Frontal cortex (tissue), 4 donors: ENCODE measurements around the gene KATNB1. TPM values are rescaled to one million over a fixed set of nuclear protein-coding genes. Genes with fewer than 3 reads are reported as not detected.
A peak's percentile ranks its signal among the peaks of the same experiment; 100 is the strongest.
"Not testable (repeated sequence)": the region's sequence is repeated elsewhere in the genome, so short reads cannot be mapped to it uniquely, and the experiment has no call there.

Experiments used
- DNase-seq, 2 donors: peaks; one replicate each; pipeline ENCODE4 v3.0.0; 2012; ENCODE audit warnings: low spot score in 2 of 2
- FAIRE-seq: peaks from 2 replicates; lab custom pipeline; 2012; peaks lifted over from hg19 to GRCh38; lab: Jason Lieb, UNC
- total RNA-seq: library from RNA; depleted of rRNA; stranded (reverse); fragments of >200 nt; gene quantifications from one replicate; pipeline ENCODE4 v1.2.3, GENCODE V29; 2014
- donor health status: control.
- donor health status: control.
- donor health status: control.

KATNB1 gene
- total RNA-seq, 1 donor from 2014 or later: 34.6 TPM

DNA sequence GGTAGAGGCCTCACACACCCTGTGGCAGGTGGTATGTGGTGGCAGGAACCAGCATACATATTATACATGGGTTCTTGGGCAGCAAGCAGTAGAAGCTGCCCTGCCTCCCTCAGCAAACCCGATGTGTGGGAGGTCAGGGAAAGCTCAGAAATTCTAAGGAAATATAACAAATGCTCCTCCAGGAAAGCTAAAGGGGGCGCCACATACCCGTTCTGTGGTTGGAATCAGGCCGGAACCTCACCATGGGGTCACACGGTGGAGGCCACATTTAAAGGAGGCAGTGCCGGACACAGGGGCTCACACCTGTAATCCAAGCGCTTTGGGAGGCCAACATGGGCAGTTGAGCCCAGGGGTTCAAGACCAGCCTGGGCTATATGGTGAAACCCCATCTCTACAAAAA is 12.4 kb upstream of the KATNB1 start:
- DNase-seq: no peak
- no peak for FAIRE-seq

DNA sequence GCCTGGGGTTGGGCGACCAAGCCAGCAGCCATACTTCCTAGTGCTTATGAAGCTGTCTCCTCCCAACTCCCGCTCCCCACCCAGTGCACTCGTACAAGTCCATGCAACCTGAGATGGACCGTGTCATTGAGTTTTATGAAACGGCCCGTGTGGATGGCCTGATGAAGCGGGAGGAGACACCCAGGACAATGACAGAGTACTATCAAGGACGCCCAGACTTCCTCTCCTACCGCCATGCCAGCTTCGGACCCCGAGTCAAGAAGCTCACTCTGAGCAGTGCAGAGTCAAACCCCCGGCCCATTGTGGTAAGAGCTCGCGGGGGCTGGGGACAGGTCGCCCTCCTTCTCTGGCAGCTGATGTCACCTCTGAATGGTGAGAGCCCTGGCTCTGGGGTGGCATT is 11.0 kb upstream of the KATNB1 start:
- DNase-seq (no peak), FAIRE-seq (no peak)

DNA sequence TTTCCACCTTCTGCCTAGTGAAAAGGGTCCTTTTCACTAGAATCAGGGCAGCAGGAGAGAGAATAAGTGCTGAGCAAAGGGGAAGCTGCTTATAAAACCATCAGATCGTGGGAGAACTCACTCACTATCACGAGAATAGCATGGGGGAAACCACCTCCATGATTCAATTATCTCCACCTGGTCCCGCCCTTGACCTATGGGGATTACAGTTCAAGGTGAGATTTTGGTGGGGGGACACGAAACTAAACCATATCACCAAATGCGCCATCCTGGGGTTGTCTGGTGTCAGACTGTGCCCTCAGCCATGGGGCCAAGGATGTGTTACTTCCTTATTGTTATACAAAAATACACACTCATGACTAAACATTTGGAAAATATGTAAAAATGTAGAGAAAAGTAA is 10.4 kb upstream of the KATNB1 start:
- no peak for FAIRE-seq
- no peak for DNase-seq

DNA sequence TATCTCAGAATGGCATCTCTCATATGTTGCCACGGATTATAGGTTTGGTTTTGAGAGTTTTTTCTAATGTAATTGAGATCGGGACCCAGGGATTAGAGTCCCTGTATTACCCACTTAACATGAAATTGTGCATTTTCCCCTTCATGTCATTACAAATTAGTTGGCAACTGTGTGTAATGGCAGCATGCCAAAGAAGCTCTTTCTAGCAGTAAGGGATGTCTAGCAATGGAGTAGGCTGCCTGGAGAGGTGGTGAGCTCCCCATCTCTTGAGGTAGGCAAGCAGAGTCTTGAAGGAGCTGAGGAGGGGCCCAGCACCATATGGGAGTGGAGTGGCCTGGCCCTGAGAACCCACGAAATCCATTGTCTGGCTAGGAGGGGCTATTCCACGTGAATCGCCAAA is 10.0 kb upstream of the KATNB1 start:
- FAIRE-seq: no peak
- DNase-seq: no peak

DNA sequence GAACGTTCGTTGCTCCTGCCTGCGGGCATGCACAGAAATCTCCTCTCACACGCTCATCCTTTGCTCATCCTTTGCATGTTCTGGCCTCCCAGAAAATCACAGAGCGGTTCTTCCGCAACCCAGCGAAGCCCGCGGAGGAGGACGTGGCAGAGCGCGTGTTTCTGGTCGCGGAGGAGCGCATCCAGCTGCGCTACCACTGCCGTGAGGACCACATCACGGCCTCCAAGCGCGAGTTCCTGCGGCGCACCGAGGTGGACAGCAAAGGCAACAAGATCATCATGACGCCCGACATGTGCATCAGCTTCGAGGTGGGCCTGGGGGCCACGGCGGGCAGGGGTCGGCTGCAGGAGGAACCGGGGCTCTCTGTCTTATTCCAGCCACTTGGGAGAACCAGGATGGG is 9.6 kb upstream of the KATNB1 start:
- FAIRE-seq: no peak

DNA sequence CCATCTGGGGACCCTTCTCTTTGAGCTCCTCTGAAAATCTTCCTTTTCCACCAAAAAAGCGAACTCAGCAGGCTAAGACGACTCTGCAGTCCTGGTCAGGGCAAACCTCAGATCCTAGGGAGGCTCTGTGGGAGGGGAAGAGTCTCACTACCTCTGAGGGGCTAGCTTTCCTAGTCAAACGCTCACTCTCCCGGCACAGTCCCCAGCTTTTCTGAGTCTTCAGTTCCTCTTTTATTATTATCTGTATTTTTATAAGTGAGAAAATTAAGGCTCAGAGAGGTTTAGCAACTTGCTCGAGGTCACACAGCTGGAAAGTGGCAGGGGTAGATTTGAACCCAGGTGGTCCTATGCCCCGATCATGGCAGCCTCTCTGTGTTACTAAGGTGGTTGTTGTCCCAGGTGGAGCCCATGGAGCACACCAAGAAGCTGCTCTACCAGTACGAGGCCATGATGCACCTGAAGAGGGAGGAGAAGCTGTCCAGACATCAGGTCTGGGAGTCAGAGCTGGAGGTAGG is 9.1 kb upstream of the KATNB1 start:
- FAIRE-seq: no peak

More for the DNA sequence above, 9.6 kb upstream of the KATNB1 start:
- no peak for DNase-seq

DNA sequence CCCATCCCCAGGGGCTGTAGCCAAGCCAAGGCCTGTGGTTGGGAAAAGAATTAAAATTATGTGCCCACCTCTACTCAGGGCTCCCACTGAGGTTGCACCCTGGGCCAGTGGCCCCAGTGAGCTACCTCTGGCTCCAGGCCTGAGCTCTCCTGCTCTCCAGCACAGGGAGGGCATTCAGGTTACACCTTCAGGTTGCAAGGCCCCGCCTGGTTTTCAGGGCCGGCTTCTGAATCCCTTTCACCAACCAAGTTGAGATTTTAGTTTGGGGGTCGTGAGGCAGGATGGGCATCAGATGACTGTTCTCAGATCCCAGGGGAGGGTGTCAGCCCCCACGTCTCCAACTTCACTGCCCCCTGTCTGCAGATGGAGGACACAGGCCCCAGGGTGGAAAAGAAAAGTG is 8.0 kb upstream of the KATNB1 start:
- FAIRE-seq (no peak), DNase-seq (no peak)

More for the DNA sequence above, 9.1 kb upstream of the KATNB1 start:
- DNase-seq: no peak

DNA sequence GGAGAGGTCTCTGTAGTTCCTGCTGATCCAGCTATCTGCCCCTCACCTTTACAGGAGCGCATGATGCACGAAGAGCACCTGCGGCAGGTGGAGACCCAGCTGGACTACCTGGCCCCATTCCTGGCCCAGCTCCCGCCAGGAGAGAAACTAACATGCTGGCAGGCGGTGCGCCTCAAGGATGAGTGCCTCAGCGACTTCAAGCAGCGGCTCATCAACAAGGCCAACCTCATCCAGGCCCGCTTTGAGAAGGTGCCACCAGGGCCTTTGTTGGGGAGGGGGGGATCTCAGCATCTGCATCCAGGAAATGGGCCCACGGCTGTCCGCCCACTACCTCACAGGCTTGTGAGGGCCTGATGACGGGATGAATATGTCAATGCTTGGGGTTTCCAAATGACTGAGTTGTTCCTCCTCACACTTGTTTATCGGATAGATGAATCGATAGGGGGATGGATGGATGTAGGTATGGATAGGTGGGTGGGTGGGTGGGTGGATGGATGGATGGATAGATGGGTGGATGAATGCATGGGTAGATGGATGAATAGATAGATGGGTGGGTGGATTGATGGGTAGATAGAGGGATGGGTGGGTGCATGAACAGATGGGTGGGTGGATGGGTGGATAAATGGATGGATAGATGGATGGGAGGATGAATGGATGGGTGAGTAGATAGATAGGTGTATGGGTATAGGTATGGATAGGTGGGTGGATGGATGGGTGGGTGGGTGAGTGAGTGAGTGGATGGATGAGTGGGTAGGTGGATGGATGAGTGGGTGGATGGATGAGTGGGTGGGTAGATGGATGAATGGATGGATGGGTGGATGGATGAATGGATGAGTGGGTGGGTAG is 7.0 kb upstream of the KATNB1 start:
- DNase-seq (no peak), FAIRE-seq (no peak)

DNA sequence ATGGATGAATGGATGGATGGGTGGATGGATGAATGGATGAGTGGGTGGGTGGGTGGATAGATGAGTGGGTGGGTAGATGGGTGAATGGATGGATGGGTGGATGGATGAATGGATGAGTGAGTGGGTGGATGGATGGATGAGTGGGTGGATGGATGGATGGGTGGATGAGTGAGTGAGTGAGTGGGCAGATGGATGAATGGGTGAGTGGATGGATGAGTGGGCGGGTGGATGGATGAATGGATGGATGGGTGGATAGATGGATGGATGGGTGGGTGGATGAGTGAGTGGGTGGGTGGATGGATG is 6.4 kb upstream of the KATNB1 start:
- DNase-seq (no peak), FAIRE-seq (no peak)

DNA sequence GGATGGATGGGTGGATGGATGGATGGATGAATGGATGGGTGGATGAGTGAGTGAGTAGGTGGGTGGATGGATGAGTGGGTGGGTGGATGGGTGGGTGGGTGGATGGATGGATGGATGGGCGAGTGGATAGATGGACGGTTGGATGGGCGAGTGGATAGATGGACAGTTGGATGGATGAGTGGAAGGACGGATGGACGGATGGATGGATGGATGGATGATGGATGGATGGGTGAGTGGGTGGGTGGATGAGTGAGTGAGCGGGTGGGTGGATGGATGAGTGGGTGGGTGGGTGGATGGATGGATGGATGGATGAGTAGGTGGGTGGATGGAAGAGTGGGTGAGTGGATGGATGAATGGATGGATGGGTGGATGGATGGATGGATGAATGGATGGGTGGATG is 5.7 kb upstream of the KATNB1 start:
- DNase-seq, FAIRE-seq: not testable (repeated sequence)

DNA sequence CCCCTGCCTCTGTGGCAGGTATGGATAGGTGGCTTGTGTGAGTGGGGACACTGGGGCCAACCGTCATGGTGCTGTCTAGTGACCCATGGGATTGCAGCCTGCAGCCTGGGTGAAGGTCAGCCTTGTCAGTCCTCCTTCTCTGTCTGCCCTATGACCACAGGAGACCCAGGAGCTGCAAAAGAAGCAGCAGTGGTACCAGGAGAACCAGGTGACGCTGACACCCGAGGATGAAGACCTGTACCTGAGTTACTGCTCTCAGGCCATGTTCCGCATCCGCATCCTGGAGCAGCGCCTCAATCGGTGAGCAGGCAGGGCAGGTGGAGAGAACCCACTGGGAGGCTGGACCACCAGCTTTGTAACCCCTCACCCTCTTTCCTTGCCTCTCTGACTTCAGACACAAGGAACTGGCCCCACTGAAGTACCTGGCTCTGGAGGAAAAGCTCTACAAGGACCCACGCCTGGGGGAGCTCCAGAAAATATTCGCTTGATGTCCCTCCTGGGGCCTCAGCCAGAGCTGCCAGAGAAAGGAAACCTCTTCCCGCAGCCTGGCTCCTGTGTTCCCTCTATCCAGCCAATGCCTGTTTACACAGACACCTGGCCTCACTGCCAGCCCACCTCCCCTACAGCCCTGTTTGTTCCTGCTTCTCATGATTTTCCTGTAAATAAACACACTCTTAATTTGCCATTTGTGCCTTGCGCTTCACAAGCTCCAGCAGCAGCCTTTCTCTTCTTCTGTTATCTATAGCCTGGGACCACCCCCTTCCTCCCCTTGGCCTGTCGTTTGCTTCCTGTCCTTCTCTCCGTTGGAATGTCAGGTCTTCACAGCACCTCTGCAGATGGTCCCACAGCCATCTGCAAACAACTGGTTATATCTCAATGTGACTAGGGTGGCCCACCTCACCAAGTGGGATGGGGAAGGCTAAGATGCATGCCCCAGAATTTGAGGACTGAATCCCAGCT is 4.5 kb upstream of the KATNB1 start:
- no peak for FAIRE-seq
- peak in 1 of 2 donors; percentile 7 for DNase-seq

DNA sequence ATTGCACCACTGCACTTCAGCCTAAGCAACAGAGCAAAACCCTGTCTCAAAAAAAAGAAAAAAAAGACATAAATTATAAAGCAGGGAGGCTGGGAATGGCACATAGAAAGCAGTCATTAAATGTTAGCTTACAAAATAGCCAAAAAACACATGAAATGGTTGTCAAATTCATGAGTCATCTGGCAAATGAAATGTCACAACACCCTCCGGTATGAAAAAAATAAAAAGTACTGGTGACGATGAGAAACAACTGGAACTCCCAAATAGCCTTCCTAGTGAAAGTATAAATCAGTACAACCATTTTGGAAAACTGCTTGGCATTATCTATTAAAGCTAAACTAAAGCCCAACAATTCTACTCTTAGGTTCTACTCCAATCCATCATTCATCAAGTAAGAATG is 3.5 kb upstream of the KATNB1 start:
- FAIRE-seq: no peak
- no peak for DNase-seq

DNA sequence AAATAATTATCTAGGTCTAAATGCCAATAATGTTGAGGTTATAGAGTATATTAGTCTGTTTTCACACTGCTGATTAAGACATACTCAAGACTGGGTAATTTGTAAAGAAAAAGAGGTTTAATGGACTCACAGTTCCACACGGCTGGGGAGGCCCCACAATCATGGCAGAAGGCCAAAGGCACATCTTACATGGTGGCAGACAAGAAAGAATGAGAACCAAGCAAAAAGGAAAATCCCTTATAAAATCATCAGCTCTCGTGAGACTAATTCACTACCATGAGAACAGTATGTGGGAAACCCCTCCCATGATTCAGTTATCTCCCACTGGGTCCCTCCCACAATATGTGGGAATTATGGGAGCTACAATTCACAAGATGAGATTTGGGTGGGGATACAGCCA is 2.9 kb upstream of the KATNB1 start:
- DNase-seq (no peak), FAIRE-seq (no peak)

DNA sequence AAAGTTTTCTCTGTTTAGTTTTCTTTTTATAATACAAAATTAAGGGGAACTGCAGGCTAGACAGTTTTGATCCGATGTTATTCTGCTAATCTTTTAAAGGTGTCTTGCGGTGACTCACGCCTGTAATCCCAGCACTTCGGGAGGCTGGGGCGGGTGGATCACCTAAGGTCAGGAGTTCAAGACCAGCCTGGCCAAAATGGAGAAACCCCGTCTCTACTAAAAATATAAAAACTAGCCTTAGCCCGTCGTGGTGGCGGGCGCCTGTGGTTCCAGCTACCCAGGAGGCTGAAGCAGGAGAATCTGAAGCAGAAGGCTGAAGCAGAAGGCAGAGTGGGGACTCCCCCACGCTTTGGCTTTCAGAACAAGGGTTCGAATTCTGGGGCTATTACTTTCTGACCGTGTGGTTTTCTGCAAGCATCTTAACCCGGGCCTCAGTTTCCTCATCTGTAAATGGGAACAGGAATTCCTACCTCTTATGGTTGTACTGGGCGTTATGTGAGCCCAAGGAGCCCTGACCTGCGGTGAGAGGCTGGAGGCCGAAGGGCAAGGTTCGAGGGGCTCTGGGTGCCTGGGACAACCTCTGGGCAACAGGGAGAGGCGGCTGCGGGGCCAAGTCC is 1.2 kb upstream of the KATNB1 start:
- FAIRE-seq: no peak

DNA sequence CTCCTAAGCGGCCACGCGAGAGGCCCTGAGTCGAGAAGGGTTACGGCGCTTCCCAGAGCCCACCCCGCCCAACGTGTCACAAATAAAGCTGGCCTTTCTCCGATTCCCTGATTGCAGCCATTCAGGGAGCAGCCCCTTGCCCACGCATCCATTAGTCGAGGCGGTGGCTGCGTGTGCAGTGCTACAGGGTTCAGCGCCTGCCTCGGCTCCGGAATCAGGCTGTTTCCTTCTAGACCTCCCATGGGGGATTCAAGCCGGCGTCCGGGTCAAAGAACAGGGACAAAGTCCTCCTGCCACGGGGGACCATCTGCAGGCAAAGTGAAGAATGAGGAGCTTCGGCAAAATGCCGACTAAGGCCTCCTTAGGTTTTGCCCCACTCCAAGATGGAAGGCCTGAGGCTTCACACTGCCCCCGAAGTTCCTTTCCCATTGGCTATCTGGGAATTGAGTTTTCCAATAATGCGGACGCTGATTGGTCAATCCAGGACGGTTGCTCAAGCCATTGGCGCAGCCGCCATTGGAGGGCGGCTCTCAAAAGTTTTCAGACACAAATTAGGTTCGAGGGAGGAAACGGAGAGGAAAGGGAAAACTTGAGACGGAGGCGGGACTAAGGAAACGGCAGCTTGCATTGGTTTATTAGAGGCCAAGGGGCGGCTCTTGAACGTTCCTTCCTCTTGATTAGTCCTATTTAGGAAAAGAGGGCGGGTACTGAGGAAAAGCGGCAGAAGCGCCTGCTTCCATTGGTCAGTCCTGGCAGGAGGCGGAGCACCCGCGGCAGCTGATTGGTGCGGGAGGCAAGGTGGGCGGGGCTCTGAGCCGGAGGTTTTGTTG is 430 bp upstream of the KATNB1 start:
- DNase-seq (peak; percentile 95 to 96), FAIRE-seq (peak; percentile 100)

More for the DNA sequence above, 1.2 kb upstream of the KATNB1 start:
- no peak for DNase-seq

DNA sequence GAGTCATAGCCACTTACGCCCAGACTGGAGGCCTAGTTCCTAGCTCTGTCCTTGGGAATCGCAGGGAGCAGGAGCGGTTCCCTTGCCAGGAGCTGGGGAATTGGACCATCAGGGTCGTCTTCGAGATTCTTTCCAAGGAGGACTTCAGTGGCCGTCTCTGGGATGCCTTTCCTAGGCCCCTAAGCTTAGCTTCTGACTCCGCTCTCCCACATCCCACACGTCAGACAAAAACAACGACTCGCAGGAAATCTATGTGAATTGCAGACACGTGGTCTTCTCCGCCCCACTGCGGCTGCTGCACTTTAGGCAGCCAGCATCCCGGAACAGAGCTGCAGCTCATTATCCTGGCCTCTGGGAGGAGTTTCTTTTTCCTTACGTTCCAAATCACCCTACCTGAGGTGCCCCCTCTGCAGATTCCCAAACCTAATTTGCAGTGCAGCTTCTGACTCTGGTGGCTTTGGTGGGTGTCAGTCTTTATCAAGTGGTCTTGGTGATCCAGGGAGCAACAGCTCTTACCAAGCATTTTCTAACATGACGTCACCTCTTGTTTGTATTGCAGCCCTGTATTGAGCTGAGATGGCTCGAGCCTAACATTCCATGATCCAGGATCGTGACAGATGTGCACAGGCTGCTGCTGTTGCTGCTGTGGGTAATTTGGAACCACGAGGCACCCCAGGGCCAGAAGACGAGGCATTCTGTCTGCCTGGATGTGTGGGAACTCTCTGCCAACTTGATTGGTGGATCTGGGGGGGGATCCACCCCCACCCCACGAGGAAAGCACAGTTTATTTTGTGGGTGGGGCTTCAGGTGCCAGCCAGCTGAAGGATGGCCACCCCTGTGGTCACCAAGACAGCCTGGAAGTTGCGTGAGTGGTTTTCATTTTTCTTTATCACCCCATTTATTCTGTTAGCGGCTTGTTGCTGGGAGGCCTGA is 1.1 kb downstream of the KATNB1 start:
- FAIRE-seq (no peak), DNase-seq (no peak)

DNA sequence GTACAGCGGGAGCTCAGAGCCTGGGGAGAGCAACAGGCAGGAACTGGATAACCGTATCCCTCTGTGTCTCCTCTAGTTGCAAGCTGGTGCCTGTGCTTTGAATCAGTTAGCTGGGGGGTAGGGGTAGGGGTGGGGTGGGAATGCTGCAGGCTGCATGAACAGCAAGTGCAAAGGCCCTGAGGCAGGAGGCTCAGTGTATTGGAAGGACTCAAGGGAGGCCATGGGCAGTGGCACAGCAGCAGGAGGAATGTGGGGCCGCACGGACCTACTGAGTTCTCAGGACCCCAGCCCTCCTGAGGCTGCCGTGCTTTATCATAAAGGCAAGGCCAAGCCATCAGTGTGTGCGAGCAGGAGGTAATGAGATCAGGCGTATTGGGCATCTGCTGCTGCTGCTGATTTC is 3.3 kb downstream of the KATNB1 start:
- no peak for DNase-seq
- FAIRE-seq: no peak

DNA sequence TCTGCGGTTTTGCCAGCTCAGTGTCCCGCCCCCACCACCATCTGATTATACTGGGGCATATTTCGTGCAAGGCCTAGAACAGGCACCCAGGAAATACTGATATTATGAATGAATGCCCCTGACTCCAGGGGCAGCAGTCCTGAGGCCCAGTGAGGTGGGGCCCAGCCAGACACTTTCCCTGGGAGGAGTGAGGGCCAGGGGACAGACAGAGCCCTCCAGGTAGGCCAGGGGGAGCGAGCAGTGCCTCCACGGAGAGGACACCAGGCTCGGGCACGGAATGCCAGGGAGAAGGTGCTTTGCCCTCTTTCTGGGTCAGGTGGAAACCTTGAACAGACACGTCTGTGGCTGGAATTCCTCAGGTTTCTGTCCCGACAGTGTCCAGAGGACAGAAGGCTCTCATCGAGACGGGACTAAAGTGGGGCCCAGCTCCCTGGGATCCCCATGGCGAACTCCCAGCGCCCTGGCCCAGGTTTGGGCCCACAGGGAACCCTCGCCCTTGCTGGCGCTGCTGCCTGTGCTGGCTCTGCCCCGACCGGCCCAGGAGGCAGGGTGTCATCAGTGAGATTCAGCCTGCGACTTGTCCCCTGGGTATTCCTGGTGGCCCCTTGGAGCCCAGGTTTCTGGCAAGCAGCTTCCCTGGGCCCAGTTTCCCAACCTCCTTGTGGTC is 4.3 kb downstream of the KATNB1 start:
- FAIRE-seq (no peak), DNase-seq (no peak)
